ENCODE results near the gene TTLL3. TPM values are rescaled to one million over a fixed set of nuclear protein-coding genes. Genes with fewer than 3 reads are reported as not detected.
"Not testable (repeated sequence)": the region's sequence is repeated elsewhere in the genome, so short reads cannot be mapped to it uniquely, and the experiment has no call there.

Gene TTLL3
- total RNA-seq, 1 experiment from 2014 or later = 19.5 TPM

GRCh38 chr3:9846231-9846630, 36.2 kb downstream of the TTLL3 start:
- Mint-ChIP-seq H3K4me1 (ENCODE audit: low read depth, unreplicated experiment) (peaks cover 18% of the 10 kb centered on the region), H3K36me3 (ENCODE audit: insufficient read depth, unreplicated experiment) (peaks cover 20% of the 10 kb centered on the region), H3K27me3 (ENCODE audit: unreplicated experiment) (peaks cover 2% of the 10 kb centered on the region), H3K27ac (ENCODE audit: unreplicated experiment) (no peak overlapping the region), H3K4me3 (ENCODE audit: low read depth, unreplicated experiment) (no peak overlapping the region), H3K9me3 (ENCODE audit: low read depth, unreplicated experiment) (no peaks in the 10 kb centered on the region)
- CTCF ChIA-PET = interaction anchor here (0.6 kb wide), 1 partner anchor 13 kb away, joined by 4 read pairs; no protein-coding TSS in a partner anchor
- TF ChIP-seq CTCF (IDR thresholded peaks at IDR 0.05; ENCODE audit: unreplicated experiment) = no peak
- no peak for DNase-seq
- intact Hi-C loops (cut with micrococcal nuclease; ENCODE audit: unreplicated experiment) = loop anchor here (5.0 kb wide), 2 partner anchors 51 to 86 kb away; partner anchors contain the start of gene CRELD1
- BruUV-seq (replicated peaks) = no TSS peak

- Mint-ChIP-seq H3K4me3 (ENCODE audit: low read depth, unreplicated experiment) (no peak overlapping the region), H3K4me1 (ENCODE audit: low read depth, unreplicated experiment) (peaks cover 17% of the 10 kb centered on the region), H3K36me3 (ENCODE audit: insufficient read depth, unreplicated experiment) (peaks cover 17% of the 10 kb centered on the region), H3K27me3 (ENCODE audit: unreplicated experiment) (peaks cover 10% of the 10 kb centered on the region), H3K27ac (ENCODE audit: unreplicated experiment) (no peak overlapping the region), H3K9me3 (ENCODE audit: low read depth, unreplicated experiment) (no peaks in the 10 kb centered on the region)
- CTCF ChIA-PET = no interaction called here
- no peak for DNase-seq
- no TSS peak for BruUV-seq (replicated peaks)
- TF ChIP-seq CTCF (IDR thresholded peaks at IDR 0.05; ENCODE audit: unreplicated experiment) = no peak
- intact Hi-C loops (cut with micrococcal nuclease; ENCODE audit: unreplicated experiment) = loop anchor here (5.0 kb wide), 2 partner anchors 50 to 85 kb away; partner anchors contain the start of gene CRELD1
These were observed 36.9 kb downstream of the TTLL3 start for GRCh38 chr3:9846931-9847488.

GRCh38 chr3:9847870-9848269, 37.8 kb downstream of the TTLL3 start:
- H3K9me3 Mint-ChIP-seq (ENCODE audit: low read depth, unreplicated experiment); H3K4me1 Mint-ChIP-seq (ENCODE audit: low read depth, unreplicated experiment); DNase-seq; H3K27ac Mint-ChIP-seq (ENCODE audit: unreplicated experiment); BruUV-seq (replicated peaks); H3K4me3 Mint-ChIP-seq (ENCODE audit: low read depth, unreplicated experiment): not testable (repeated sequence)
- CTCF ChIA-PET = interaction anchor here (1.4 kb wide), 1 partner anchor 98 kb away, joined by 9 read pairs; no protein-coding TSS in a partner anchor
- H3K27me3 Mint-ChIP-seq (ENCODE audit: unreplicated experiment) = peaks cover 19% of the 10 kb centered on the region
- intact Hi-C loops (cut with micrococcal nuclease; ENCODE audit: unreplicated experiment) = loop anchor here (5.0 kb wide), 2 partner anchors 49 to 84 kb away; partner anchors contain the start of gene CRELD1
- peaks cover 11% of the 10 kb centered on the region for H3K36me3 Mint-ChIP-seq (ENCODE audit: insufficient read depth, unreplicated experiment)

GRCh38 chr3:9848860-9849259, 38.8 kb downstream of the TTLL3 start:
- not testable (repeated sequence) for H3K27ac Mint-ChIP-seq (ENCODE audit: unreplicated experiment); H3K36me3 Mint-ChIP-seq (ENCODE audit: insufficient read depth, unreplicated experiment); H3K4me3 Mint-ChIP-seq (ENCODE audit: low read depth, unreplicated experiment); DNase-seq; H3K9me3 Mint-ChIP-seq (ENCODE audit: low read depth, unreplicated experiment); BruUV-seq (replicated peaks)
- Mint-ChIP-seq H3K4me1 (ENCODE audit: low read depth, unreplicated experiment) (peaks cover 15% of the 10 kb centered on the region), H3K27me3 (ENCODE audit: unreplicated experiment) (peaks cover 29% of the 10 kb centered on the region)
- intact Hi-C loops (cut with micrococcal nuclease; ENCODE audit: unreplicated experiment) = loop anchor here (5.0 kb wide), 2 partner anchors 48 to 83 kb away; partner anchors contain the start of gene CRELD1
- CTCF ChIA-PET = interaction anchor here (1.4 kb wide), 1 partner anchor 97 kb away, joined by 9 read pairs; no protein-coding TSS in a partner anchor
- peak; percentile 21 for TF ChIP-seq CTCF (IDR thresholded peaks at IDR 0.05; ENCODE audit: unreplicated experiment)

GRCh38 chr3:9851383-9851782, 41.3 kb downstream of the TTLL3 start:
- H3K9me3 Mint-ChIP-seq (ENCODE audit: low read depth, unreplicated experiment); DNase-seq; H3K4me3 Mint-ChIP-seq (ENCODE audit: low read depth, unreplicated experiment); intact Hi-C loops (cut with micrococcal nuclease; ENCODE audit: unreplicated experiment); CTCF ChIA-PET; H3K36me3 Mint-ChIP-seq (ENCODE audit: insufficient read depth, unreplicated experiment); BruUV-seq (replicated peaks); H3K27ac Mint-ChIP-seq (ENCODE audit: unreplicated experiment): not testable (repeated sequence)
- peaks cover 32% of the 10 kb centered on the region for H3K27me3 Mint-ChIP-seq (ENCODE audit: unreplicated experiment)
- H3K4me1 Mint-ChIP-seq (ENCODE audit: low read depth, unreplicated experiment) = peaks cover 15% of the 10 kb centered on the region

- CTCF ChIA-PET; H3K27ac Mint-ChIP-seq (ENCODE audit: unreplicated experiment); H3K4me3 Mint-ChIP-seq (ENCODE audit: low read depth, unreplicated experiment); H3K9me3 Mint-ChIP-seq (ENCODE audit: low read depth, unreplicated experiment); intact Hi-C loops (cut with micrococcal nuclease; ENCODE audit: unreplicated experiment); BruUV-seq (replicated peaks); H3K36me3 Mint-ChIP-seq (ENCODE audit: insufficient read depth, unreplicated experiment); DNase-seq: not testable (repeated sequence)
- H3K4me1 Mint-ChIP-seq (ENCODE audit: low read depth, unreplicated experiment) = peaks cover 15% of the 10 kb centered on the region
- peaks cover 32% of the 10 kb centered on the region for H3K27me3 Mint-ChIP-seq (ENCODE audit: unreplicated experiment)
These were observed 41.9 kb downstream of the TTLL3 start for GRCh38 chr3:9851926-9852325.
